ENCODE data around the gene ZMAT1. TPM values are rescaled to one million over a fixed set of nuclear protein-coding genes. Genes with fewer than 3 reads are reported as not detected.
"Not testable (repeated sequence)": the region's sequence is repeated elsewhere in the genome, so short reads cannot be mapped to it uniquely, and the experiment has no call there.

The ZMAT1 gene
- 10 to 100 TPM in 1 of 4 donors, 1 to 10 TPM in 2, under 1 TPM in 1; 0.40 to 18.7 (median 5.6) TPM for total RNA-seq

DNA sequence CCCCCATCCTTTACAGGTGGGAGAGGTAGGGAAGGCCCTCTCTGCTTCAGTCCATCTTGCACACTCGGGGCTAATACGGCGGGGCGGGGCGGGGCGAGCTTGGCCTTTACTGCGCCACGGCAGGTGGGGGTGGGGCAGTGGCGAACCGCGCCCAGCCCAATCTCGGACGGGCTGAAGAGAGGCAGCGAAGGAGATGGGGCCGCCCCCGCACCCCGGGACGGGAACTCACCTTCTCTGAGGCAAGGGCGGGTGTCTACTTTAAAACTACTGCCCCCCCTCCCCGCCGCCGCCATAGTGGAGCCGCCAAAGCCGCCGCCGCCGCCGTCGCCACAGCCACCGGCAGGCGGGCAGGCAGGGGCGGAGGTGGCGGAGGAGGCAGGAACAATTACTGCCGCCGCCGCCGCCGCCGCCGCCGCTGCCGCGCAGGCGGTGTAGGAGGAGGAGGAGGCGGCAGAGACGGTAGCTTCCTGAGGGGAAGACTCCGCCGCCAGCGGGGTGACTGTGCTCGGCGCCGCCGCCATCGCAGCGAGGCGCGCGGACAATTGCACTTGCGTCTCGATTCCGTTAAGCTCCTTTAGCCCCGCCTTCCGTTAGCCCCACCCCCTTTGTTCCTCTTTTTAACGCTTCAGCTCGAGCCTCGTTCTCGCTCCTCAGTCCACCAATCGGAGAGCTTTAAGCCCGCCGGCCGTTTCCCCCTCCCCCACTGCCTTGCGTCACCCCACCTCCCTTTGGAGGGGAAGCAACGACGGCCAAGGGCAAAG is at the start of gene ZMAT1:
Gene ZMAT1 (minus strand): TSS at position 540 of the 761 bp plus-strand sequence. CDS start 19 bp downstream, at position 521.
- Histone ChIP-seq H3K27ac (peak within 1 kb of the TSS; percentile 90 to 96 (median 92)), H3K27me3 (no peaks in the 10 kb centered on the region), H3K9me3 (no peaks in the 10 kb centered on the region), H3K4me3 (peak within 1 kb of the TSS; percentile 29 to 80 (median 63)), H3K36me3 (no peaks in the 10 kb centered on the region), H3K4me1 (no peaks in the 10 kb centered on the region)
- WGBS, 2 donors (ENCODE audit: low coverage in 1 of 2) = 56% methylated on average over 67 of the region's 74 CpGs; no CpG with 5 or more reads in 1 of the 2 donors
- DNase-seq = peak; percentile 92
- intact Hi-C loops (cut with DNase I; ENCODE audit: low total_unique reads) = no loop called here
- TF ChIP-seq POLR2AphosphoS5 (IDR thresholded peaks at IDR 0.05) = peak; percentile 78 to 93 (median 82)
- TF ChIP-seq, protein P1, sequence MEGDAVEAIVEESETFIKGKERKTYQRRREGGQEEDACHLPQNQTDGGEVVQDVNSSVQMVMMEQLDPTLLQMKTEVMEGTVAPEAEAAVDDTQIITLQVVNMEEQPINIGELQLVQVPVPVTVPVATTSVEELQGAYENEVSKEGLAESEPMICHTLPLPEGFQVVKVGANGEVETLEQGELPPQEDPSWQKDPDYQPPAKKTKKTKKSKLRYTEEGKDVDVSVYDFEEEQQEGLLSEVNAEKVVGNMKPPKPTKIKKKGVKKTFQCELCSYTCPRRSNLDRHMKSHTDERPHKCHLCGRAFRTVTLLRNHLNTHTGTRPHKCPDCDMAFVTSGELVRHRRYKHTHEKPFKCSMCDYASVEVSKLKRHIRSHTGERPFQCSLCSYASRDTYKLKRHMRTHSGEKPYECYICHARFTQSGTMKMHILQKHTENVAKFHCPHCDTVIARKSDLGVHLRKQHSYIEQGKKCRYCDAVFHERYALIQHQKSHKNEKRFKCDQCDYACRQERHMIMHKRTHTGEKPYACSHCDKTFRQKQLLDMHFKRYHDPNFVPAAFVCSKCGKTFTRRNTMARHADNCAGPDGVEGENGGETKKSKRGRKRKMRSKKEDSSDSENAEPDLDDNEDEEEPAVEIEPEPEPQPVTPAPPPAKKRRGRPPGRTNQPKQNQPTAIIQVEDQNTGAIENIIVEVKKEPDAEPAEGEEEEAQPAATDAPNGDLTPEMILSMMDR (IDR thresholded peaks at IDR 0.05) = peak in 1 of 5 experiments; percentile 23
- TF ChIP-seq POLR2A (IDR thresholded peaks at IDR 0.05) = peak; percentile 89
- no peak for TF ChIP-seq EP300 (IDR thresholded peaks at IDR 0.05; ENCODE audit: low read depth)
- in situ Hi-C loops (cut with MboI; ENCODE audit: low pct_ligation_motif_present in 1 of 4, low pct_unique_long_range_greater_than_20kb in 1 of 4, low sequenced_read_pairs in 3 of 4) = no loop called here

DNA sequence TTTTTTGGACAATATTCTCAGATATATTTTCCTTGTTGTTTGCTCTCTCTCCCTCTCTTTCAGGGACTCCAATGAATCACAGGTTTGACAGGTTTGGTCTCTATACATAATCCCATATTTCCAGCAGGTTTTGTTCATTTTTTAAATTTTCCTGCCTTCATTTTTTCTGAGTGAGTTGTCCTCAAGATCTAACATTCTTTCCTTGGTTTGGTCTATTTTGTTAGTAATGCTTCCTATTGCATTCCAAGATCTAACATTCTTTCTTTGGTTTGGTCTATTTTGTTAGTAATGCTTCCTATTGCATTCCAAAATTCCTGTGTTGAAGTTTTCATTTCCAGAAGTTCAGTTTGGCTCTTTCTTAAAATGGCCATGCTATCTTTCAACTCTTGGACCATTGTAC is 45.3 kb upstream of the ZMAT1 start:
- no peak for DNase-seq
- Histone ChIP-seq H3K27me3 (no peaks in the 10 kb centered on the region), H3K4me3 (no peak overlapping the region), H3K36me3 (no peaks in the 10 kb centered on the region), H3K9me3 (no peaks in the 10 kb centered on the region), H3K27ac (no peak overlapping the region), H3K4me1 (no peaks in the 10 kb centered on the region)
- intact Hi-C loops (cut with DNase I; ENCODE audit: low total_unique reads) (no loop called here), in situ Hi-C loops (cut with MboI; ENCODE audit: low pct_ligation_motif_present in 1 of 4, low pct_unique_long_range_greater_than_20kb in 1 of 4, low sequenced_read_pairs in 3 of 4) (no loop called here)
- TF ChIP-seq, protein P1 (IDR thresholded peaks at IDR 0.05) = no peak
- no peak for TF ChIP-seq EP300 (IDR thresholded peaks at IDR 0.05; ENCODE audit: low read depth)

GRCh38 chrX:101973066-101973465 is 41.2 kb upstream of the ZMAT1 start:
- no peak for DNase-seq
- Histone ChIP-seq H3K4me1 (no peaks in the 10 kb centered on the region), H3K27me3 (no peaks in the 10 kb centered on the region), H3K36me3 (no peaks in the 10 kb centered on the region), H3K27ac (no peak overlapping the region), H3K9me3 (no peaks in the 10 kb centered on the region), H3K4me3 (no peak overlapping the region)
- in situ Hi-C loops (cut with MboI; ENCODE audit: low pct_ligation_motif_present in 1 of 4, low pct_unique_long_range_greater_than_20kb in 1 of 4, low sequenced_read_pairs in 3 of 4) = no loop called here
- intact Hi-C loops (cut with DNase I; ENCODE audit: low total_unique reads) = no loop called here
- no peak for TF ChIP-seq EP300 (IDR thresholded peaks at IDR 0.05; ENCODE audit: low read depth)

GRCh38 chrX:101964923-101965539 is 33.2 kb upstream of the ZMAT1 start:
- H3K4me3 ChIP-seq; H3K4me1 ChIP-seq; H3K9me3 ChIP-seq; H3K27ac ChIP-seq; in situ Hi-C loops (cut with MboI; ENCODE audit: low pct_ligation_motif_present in 1 of 4, low pct_unique_long_range_greater_than_20kb in 1 of 4, low sequenced_read_pairs in 3 of 4); DNase-seq; intact Hi-C loops (cut with DNase I; ENCODE audit: low total_unique reads); H3K36me3 ChIP-seq; H3K27me3 ChIP-seq: not testable (repeated sequence)
- 50% methylated on average over 2 of the region's 2 CpGs; no CpG with 5 or more reads in 1 of the 2 donors for WGBS, 2 donors (ENCODE audit: low coverage in 1 of 2)

- Histone ChIP-seq H3K4me3 (no peak overlapping the region), H3K9me3 (no peaks in the 10 kb centered on the region), H3K27me3 (no peaks in the 10 kb centered on the region), H3K36me3 (no peaks in the 10 kb centered on the region), H3K27ac (no peak overlapping the region), H3K4me1 (no peaks in the 10 kb centered on the region)
- TF ChIP-seq, protein P1 (IDR thresholded peaks at IDR 0.05) = no peak
- no peak for TF ChIP-seq POLR2AphosphoS5 (IDR thresholded peaks at IDR 0.05)
- no peak for TF ChIP-seq EP300 (IDR thresholded peaks at IDR 0.05; ENCODE audit: low read depth)
- no peak for TF ChIP-seq POLR2A (IDR thresholded peaks at IDR 0.05)
- 0 to 3% methylated on average over 1 of the region's 1 CpG for WGBS, 2 donors (ENCODE audit: low coverage in 1 of 2)
- DNase-seq = no peak
- intact Hi-C loops (cut with DNase I; ENCODE audit: low total_unique reads) (no loop called here), in situ Hi-C loops (cut with MboI; ENCODE audit: low pct_ligation_motif_present in 1 of 4, low pct_unique_long_range_greater_than_20kb in 1 of 4, low sequenced_read_pairs in 3 of 4) (no loop called here)
Measured at GRCh38 chrX:101958139-101958538, 26.3 kb upstream of the ZMAT1 start.

Measured in transverse colon (tissue), 4 donors.